ENCODE data around the gene CYP3A5.
"Not testable (repeated sequence)": the region's sequence is repeated elsewhere in the genome, so short reads cannot be mapped to it uniquely, and the experiment has no call there.

Gene CYP3A5

GRCh38 chr7:99637414-99637813 is 42.4 kb downstream of the CYP3A5 start:
- not testable (repeated sequence) for DNase-seq

- peak in 2 of 4 experiments; percentile 16 to 26 for DNase-seq
These were observed 48.3 kb downstream of the CYP3A5 start for GRCh38 chr7:99631295-99632109.

- DNase-seq = no peak
These were observed 50.2 kb downstream of the CYP3A5 start for GRCh38 chr7:99629643-99630042.

GRCh38 chr7:99628471-99629465 is 51.0 kb downstream of the CYP3A5 start:
- no peak for DNase-seq

- DNase-seq = no peak
These were observed 52.3 kb downstream of the CYP3A5 start for GRCh38 chr7:99627513-99627912.

- no peak for DNase-seq
These were observed 53.1 kb downstream of the CYP3A5 start for GRCh38 chr7:99626661-99627060.

- DNase-seq = no peak
These were observed 53.8 kb downstream of the CYP3A5 start for GRCh38 chr7:99625961-99626360.

- DNase-seq = no peak
These were observed 54.5 kb downstream of the CYP3A5 start for GRCh38 chr7:99625321-99625720.

GRCh38 chr7:99624484-99624883 is 55.3 kb downstream of the CYP3A5 start:
- DNase-seq = no peak

- DNase-seq = no peak
These were observed 55.9 kb downstream of the CYP3A5 start for GRCh38 chr7:99623702-99624447.

GRCh38 chr7:99623091-99623693 is 56.6 kb downstream of the CYP3A5 start:
- DNase-seq = no peak

GRCh38 chr7:99622596-99622995 is 57.2 kb downstream of the CYP3A5 start:
- DNase-seq = no peak

- DNase-seq = no peak
These were observed 58.5 kb downstream of the CYP3A5 start for GRCh38 chr7:99621271-99621670.

- DNase-seq = no peak
These were observed 60.1 kb downstream of the CYP3A5 start for GRCh38 chr7:99619571-99620130.

GRCh38 chr7:99618726-99619125 is 61.1 kb downstream of the CYP3A5 start:
- DNase-seq = no peak

- no peak for DNase-seq
These were observed 62.5 kb downstream of the CYP3A5 start for GRCh38 chr7:99617192-99617781.

- DNase-seq = peak; percentile 88 to 95 (median 92)
These were observed 63.2 kb downstream of the CYP3A5 start, which contains the start of gene ZSCAN25 for GRCh38 chr7:99616359-99617191. ZSCAN25 (plus strand) TSS chr7:99616946; CDS start chr7:99619607, 2,661 bp downstream.

- no peak for DNase-seq
These were observed 63.8 kb downstream of the CYP3A5 start for GRCh38 chr7:99615989-99616358.

- DNase-seq = no peak
These were observed 65.3 kb downstream of the CYP3A5 start for GRCh38 chr7:99614495-99614894.

- DNase-seq = no peak
These were observed 72.2 kb downstream of the CYP3A5 start for GRCh38 chr7:99607548-99607947.

Measured in suppressor macrophage (primary cell).